Kidney glomerular epithelial cell (primary cell): ENCODE data around the gene FRZB.
A peak's percentile ranks its signal among the peaks of the same experiment; 100 is the strongest.
"Not testable (repeated sequence)": the region's sequence is repeated elsewhere in the genome, so short reads cannot be mapped to it uniquely, and the experiment has no call there.

Experiments
- DNase-seq: peaks from one replicate; lab custom pipeline; 2025; lab: John Stamatoyannopoulos, UW

FRZB gene

DNA sequence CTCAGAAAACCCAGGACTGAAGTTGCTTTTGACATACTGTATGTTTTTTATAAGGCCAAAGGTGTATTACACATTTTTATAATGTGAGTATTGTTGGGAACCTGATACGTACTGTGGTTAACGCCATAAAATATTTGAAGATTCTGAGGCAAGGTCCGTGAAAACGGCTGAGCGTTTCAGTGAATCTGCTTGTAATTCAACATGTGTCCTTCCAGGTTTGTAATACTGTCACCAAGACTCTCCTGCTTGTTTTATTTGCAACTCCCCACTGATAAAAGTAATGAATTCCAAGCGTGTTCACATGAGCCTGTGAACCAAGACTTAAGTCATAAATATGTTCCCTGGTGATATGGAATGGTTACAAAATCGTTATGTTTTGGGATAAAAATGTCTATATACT is 23.9 kb upstream of the FRZB start:
- no peak for DNase-seq

GRCh38 chr2:182887753-182888415 is 21.4 kb upstream of the FRZB start:
- DNase-seq = no peak

- DNase-seq = no peak
These were observed 20.7 kb upstream of the FRZB start for GRCh38 chr2:182887093-182887492.

- DNase-seq = no peak
These were observed 19.3 kb upstream of the FRZB start for GRCh38 chr2:182885771-182886170.

DNA sequence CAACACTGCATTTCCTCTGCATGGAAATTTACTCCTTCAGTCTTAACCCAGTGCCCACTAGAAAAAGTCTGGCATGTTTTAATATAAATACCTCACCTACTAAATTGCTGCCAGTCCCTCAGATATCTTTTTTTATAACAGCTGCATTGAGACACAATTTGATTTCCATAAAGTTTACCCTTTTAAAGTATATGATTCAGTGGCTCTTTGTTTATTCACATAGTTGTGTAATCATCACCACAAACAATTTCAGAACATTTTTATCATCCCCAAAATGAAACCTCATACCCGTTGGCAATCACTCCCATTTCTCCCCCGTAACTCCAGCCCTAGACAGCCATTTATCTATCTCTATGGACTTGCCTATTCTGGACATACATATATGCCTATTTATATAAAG is 17.0 kb upstream of the FRZB start:
- no peak for DNase-seq

GRCh38 chr2:182880100-182880499 is 13.7 kb upstream of the FRZB start:
- not testable (repeated sequence) for DNase-seq

DNA sequence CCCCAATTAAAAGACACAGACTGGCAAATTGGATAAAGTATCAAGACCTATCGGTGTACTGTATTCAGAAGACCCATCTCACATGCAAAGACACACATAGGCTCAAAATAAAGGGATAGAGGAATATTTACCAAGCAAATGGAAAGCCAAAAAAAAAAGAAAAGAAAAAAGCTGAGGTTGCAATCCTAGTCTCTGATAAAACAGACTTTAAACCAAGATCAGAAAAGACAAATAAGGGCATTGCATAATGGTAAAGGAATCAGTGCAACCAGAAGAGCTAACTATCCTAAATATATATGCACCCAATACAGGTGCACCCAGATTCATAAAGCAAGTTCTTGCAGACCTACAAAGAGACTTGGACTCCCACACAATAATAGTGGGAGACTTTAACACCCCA is 10.2 kb upstream of the FRZB start:
- DNase-seq = not testable (repeated sequence)

GRCh38 chr2:182870227-182870626 is 3.8 kb upstream of the FRZB start:
- DNase-seq = no peak

DNA sequence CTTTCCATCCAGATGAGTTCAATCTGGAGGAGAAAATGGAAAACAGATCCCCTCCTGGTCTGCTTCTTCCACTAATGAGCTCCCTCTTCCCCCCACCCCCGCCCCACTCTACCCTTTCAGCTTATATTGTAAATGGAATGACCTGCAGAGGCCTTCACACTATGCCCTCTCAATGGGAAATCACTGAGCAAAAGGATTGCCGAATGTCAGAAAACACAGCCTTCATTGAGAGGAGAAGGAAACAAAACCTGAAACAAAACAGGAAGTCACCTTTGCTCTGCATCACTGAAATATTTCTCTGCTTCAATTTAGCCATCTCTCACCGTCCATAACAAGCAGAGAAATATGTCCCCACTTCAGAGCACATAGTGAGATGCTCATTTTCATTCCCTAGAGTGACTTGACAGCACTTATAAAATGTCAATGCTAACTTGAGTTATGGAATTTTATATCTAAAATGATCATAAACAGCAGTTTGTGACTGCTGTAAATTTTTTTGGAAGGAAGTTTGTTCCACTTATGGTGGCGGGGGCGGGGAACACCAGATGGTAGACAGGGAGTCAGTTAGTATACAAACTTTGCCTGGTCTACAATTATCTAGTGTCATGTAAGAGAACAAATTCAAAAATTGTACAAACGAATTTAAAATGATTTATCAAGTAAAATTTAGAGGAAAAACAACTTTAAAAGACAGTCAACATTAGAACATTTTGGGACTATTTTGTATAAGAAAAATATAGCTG is 1.8 kb upstream of the FRZB start:
- no peak for DNase-seq

DNA sequence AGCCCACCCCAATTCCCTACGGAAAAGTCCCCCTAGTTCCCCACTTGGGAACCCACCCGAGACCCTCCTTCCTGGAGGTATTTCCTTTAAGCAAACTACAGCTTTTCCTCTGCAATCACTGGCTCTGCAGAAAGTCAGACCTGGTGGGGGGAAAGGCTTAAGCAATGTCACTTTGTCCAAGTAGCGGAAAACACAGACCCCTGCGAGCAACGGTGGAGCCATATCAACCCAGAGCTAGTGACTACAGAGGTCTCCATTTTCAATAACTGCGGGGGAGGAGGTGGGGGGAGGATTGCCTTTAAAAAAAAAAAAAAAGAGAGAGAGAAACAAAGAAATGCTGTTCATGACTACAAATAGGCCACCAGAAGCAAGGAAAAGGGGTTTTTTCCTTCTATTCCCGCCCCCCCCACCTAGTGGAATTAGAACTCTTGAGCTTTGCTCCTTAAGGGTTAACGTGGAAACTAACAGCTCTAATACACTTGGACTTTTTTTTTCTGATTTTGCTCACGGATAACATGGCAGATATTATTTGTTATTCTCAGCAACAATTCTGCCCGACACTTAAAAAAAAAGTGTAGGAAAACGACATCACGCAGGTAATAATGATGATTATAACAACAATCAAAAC is 1.1 kb upstream of the FRZB start:
- no peak for DNase-seq

DNA sequence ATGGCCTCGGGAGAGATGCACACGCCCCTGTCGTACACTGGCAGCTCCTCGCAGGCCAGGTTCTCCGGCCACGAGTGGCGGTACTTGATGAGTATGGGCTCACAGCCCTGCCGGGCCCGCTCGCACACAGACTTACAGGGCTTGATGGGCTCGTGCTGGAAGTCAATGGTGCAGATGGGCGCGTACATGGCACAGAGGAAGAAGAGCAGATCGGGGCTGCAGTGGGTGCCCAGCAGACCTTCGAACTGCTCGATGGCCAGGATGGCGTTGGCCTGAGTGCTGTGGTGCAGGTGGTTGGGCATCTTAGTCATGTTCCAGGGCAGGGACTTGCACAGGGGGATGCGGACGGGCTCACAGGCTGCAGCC is 359 bp downstream of the FRZB start:
- DNase-seq = no peak

- no peak for DNase-seq
These were observed 1.4 kb downstream of the FRZB start for GRCh38 chr2:182864949-182865570.

DNA sequence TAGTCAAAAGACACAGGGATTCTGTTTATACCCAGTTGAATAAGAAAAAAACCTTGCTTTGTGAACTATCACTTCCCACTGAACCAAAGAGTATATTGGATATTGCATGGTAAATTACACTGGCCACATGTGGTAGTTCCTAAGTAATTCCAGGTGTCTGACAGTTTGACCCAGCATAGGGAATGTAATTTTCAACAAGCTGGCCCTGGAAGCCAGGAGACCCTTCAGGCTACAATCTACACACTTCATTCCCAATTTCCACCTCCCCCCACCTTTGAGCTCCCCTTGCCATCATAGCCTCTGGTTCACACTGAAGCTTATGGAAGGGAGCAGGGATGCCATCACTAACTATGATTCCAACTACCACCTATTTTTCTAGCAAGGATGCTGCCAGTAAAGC is 2.8 kb downstream of the FRZB start:
- no peak for DNase-seq

- DNase-seq = no peak
These were observed 4.3 kb downstream of the FRZB start for GRCh38 chr2:182862091-182862490.

DNA sequence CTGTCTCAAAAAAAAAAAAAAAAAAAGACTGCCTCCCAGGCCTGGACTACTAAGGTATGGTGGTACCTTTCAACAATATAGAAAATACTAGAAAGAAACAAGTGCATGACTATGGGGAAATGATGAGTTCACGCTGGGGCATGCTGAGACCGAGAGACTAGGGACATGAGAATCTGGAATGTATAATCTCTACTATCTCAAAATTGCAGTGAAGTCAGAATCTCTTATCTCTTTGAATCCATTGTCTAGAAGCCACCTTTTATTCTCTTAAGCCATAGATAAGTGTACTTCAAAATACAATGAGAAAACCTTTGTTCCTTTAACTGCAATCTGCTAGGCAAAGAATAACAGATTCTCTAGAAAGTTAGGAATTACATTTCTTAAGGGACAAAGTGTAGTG is 5.6 kb downstream of the FRZB start:
- DNase-seq = no peak

GRCh38 chr2:182858671-182859070 is 7.8 kb downstream of the FRZB start:
- DNase-seq = no peak

- DNase-seq = no peak
These were observed 11.1 kb downstream of the FRZB start for GRCh38 chr2:182855376-182855775.

- no peak for DNase-seq
These were observed 11.9 kb downstream of the FRZB start for GRCh38 chr2:182854375-182855105.

DNA sequence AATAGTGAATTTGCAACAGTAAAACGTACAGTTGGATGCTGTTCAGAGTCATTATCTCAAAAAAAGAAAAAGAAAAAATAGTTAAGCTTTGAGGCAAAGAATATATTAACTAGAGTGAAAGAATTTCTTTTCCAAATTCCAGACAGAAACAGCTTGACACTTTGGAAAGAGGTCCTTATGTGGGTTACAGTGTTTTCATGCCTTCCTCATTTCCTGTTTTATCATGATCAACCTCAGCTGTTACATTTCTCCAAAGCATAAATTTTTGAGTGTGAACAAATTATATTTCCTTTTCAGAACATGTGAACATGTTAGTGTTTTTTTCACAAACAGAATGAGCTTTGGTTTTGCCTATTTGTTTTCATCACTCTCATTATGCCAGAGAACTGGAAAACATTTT is 13.6 kb downstream of the FRZB start:
- DNase-seq = no peak

DNA sequence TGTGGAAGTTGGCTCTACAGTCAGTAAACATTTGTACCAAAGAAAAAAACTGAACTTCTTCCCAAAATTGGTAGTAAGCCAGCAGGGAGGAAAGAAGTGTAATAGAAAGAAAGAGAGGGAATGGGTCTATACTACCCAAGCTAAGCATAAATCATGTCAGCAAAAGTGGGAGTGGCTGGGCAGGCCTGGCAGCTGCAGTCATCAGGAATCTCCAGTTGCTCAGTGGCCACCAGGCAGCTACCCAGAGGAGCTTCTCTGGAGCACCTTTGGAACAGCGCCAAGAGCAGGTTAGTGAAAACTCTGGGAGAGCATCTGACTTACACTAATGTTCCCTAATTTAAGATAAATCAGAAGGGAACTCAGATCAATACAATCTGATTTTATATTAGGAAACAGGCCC is 14.3 kb downstream of the FRZB start:
- DNase-seq = peak; percentile 6

DNA sequence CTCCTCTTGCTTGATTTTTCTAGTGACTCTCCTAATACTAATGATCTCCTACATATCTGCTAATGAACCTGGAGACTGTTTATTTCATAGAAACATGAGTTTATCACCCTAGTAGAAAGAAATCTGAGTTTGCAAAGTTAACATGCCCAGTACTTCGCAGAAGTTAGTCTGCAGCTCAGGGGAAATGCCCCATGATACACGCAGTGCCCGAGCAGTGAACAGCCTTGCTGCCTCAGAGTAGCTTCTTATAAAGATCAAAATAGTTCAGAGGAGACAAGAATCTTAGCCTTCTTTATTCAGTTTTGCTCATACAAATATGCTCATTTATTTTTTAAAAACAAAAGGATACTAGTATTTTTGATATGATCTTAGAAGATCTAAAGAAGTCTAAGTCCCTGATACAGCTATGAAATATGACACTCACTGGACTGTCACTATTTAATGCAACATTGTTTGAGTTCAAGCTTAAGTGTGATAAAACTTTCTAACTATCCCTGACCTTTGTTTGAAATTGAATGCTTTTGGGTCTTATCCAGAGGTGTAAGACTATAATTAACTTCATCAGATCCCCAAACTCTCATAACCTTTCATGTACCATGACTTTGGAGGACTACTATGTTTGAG is 20.5 kb downstream of the FRZB start:
- no peak for DNase-seq

GRCh38 chr2:182836451-182836850 is 30.0 kb downstream of the FRZB start:
- no peak for DNase-seq
